Activated T-cell treated with anti-CD3 and anti-CD28 coated beads for 48 hours (primary cell): ENCODE data around the gene FANCC.

Experiments used
- DNase-seq: peaks from one replicate; pipeline ENCODE4 v3.0.0-alpha.2; 2020; ENCODE audit warnings: low read depth

The FANCC gene

GRCh38 chr9:95067897-95068296 lies 249.6 kb downstream of the FANCC start:
- no peak for DNase-seq

GRCh38 chr9:95067057-95067456 lies 250.5 kb downstream of the FANCC start:
- DNase-seq: no peak

GRCh38 chr9:95065224-95065623 lies 252.3 kb downstream of the FANCC start:
- DNase-seq: no peak

GRCh38 chr9:95063300-95063699 lies 254.2 kb downstream of the FANCC start:
- DNase-seq: no peak

GRCh38 chr9:95062596-95063065 lies 254.9 kb downstream of the FANCC start:
- no peak for DNase-seq

- DNase-seq: no peak
Measured at GRCh38 chr9:95061916-95062595, 255.5 kb downstream of the FANCC start.

GRCh38 chr9:95060916-95061315 lies 256.6 kb downstream of the FANCC start:
- DNase-seq: no peak

- no peak for DNase-seq
Measured at GRCh38 chr9:95060234-95060633, 257.3 kb downstream of the FANCC start.

GRCh38 chr9:95058795-95059386 lies 258.6 kb downstream of the FANCC start:
- DNase-seq: no peak

- no peak for DNase-seq
Measured at GRCh38 chr9:95058121-95058785, 259.3 kb downstream of the FANCC start.

GRCh38 chr9:95057101-95057500 lies 260.4 kb downstream of the FANCC start:
- DNase-seq: no peak

GRCh38 chr9:95055851-95056551 lies 261.5 kb downstream of the FANCC start:
- DNase-seq: no peak

GRCh38 chr9:95055334-95055850 lies 262.1 kb downstream of the FANCC start:
- DNase-seq: no peak

- DNase-seq: no peak
Measured at GRCh38 chr9:95053611-95054570, 263.6 kb downstream of the FANCC start.

GRCh38 chr9:95049761-95050160 lies 267.7 kb downstream of the FANCC start:
- no peak for DNase-seq
